Measurements from ENCODE around the gene CSF3R. TPM values are rescaled to one million over a fixed set of nuclear protein-coding genes. Genes with fewer than 3 reads are reported as not detected.

The CSF3R gene
- polyA plus RNA-seq, 3 donors = 270 to 1,537 (median 447) TPM

GRCh38 chr1:36420409-36420808, 62.3 kb downstream of the CSF3R start:
- Histone ChIP-seq H4K20me1 (ENCODE audit: insufficient read depth, low read length) (no peaks in the 10 kb centered on the region), H3K4me1 (ENCODE audit: control insufficient read depth in 1 of 2, insufficient read depth in 2 of 2, low read length in 2 of 2) (peaks cover 4 to 5% of the 10 kb centered on the region in 2 donors), H3K79me2 (ENCODE audit: insufficient read depth, low read length) (no peaks in the 10 kb centered on the region), H3K36me3 (replicated peaks in 1 of 2; ENCODE audit: control insufficient read depth in 1 of 2, insufficient read depth in 2 of 2, low read length in 2 of 2) (no peaks in the 10 kb centered on the region), H3K9me3 (replicated peaks in 1 of 2; ENCODE audit: control insufficient read depth in 1 of 2, insufficient read depth in 1 of 2, low read length in 2 of 2) (no peaks in the 10 kb centered on the region), H3K27me3 (ENCODE audit: control insufficient read depth in 2 of 2, insufficient read depth in 2 of 2, low read length in 2 of 2) (no peaks in the 10 kb centered on the region), H3K4me2 (replicated peaks; ENCODE audit: extremely low read depth, low read length, poor library complexity, severe bottlenecking) (no peak overlapping the region), H3K4me3 (replicated peaks in 1 of 3; ENCODE audit: low read depth in 2 of 3, low read length in 3 of 3) (no peak overlapping the region), H3K9ac (ENCODE audit: insufficient read depth, low read length, poor library complexity, severe bottlenecking) (no peak overlapping the region), H3K27ac (ENCODE audit: low read depth in 1 of 2, low read length in 2 of 2) (no peak overlapping the region), H2AFZ (ENCODE audit: insufficient read depth, low read depth, low read length, poor library complexity, severe bottlenecking) (no peak overlapping the region)
- no peak for DNase-seq
- H3K9me3 Mint-ChIP-seq = peaks cover 0 to 2% (median 0%) of the 10 kb centered on the region in 7 donors
- H3K36me3 Mint-ChIP-seq = peaks cover 4 to 7% of the 10 kb centered on the region in 2 donors
- peak overlapping the region in 4 of 7 donors; percentile 26 to 70 (median 42) for H3K27ac Mint-ChIP-seq
- peaks cover 8% of the 10 kb centered on the region for H3K4me1 Mint-ChIP-seq
- TF ChIP-seq, protein P1, sequence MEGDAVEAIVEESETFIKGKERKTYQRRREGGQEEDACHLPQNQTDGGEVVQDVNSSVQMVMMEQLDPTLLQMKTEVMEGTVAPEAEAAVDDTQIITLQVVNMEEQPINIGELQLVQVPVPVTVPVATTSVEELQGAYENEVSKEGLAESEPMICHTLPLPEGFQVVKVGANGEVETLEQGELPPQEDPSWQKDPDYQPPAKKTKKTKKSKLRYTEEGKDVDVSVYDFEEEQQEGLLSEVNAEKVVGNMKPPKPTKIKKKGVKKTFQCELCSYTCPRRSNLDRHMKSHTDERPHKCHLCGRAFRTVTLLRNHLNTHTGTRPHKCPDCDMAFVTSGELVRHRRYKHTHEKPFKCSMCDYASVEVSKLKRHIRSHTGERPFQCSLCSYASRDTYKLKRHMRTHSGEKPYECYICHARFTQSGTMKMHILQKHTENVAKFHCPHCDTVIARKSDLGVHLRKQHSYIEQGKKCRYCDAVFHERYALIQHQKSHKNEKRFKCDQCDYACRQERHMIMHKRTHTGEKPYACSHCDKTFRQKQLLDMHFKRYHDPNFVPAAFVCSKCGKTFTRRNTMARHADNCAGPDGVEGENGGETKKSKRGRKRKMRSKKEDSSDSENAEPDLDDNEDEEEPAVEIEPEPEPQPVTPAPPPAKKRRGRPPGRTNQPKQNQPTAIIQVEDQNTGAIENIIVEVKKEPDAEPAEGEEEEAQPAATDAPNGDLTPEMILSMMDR (IDR thresholded peaks at IDR 0.05) = no peak
- intact Hi-C loops (cut with micrococcal nuclease) = loop anchor here in 1 of 2 donors (2.0 kb wide), 1 partner anchor 78 kb away; no protein-coding TSS in a partner anchor
- H3K4me3 Mint-ChIP-seq = peak overlapping the region in 1 of 2 donors; percentile 19
- H3K27me3 Mint-ChIP-seq (ENCODE audit: low read depth in 3 of 3) = peaks cover 0 to 1% (median 0%) of the 10 kb centered on the region in 3 donors
- WGBS (ENCODE audit: insufficient coverage) = 0% methylated on average over 1 of the region's 5 CpGs

- DNase-seq = no peak
- no peaks in the 10 kb centered on the region for H3K79me2 ChIP-seq (ENCODE audit: insufficient read depth, low read length)
- no peak overlapping the region for H3K9ac ChIP-seq (ENCODE audit: insufficient read depth, low read length, poor library complexity, severe bottlenecking)
- Mint-ChIP-seq H3K4me1 (peaks cover 8% of the 10 kb centered on the region), H3K36me3 (peaks cover 5 to 7% of the 10 kb centered on the region in 2 donors), H3K9me3 (peaks cover 0 to 2% (median 0%) of the 10 kb centered on the region in 7 donors), H3K27ac (no peak overlapping the region), H3K27me3 (ENCODE audit: low read depth in 3 of 3) (no peaks in the 10 kb centered on the region), H3K4me3 (no peak overlapping the region)
- 100% methylated on average over 3 of the region's 4 CpGs for WGBS (ENCODE audit: insufficient coverage)
- no peaks in the 10 kb centered on the region for H3K36me3 ChIP-seq (replicated peaks in 1 of 2; ENCODE audit: control insufficient read depth in 1 of 2, insufficient read depth in 2 of 2, low read length in 2 of 2)
- no peaks in the 10 kb centered on the region for H3K27me3 ChIP-seq (ENCODE audit: control insufficient read depth in 2 of 2, insufficient read depth in 2 of 2, low read length in 2 of 2)
- no peak overlapping the region for H2AFZ ChIP-seq (ENCODE audit: insufficient read depth, low read depth, low read length, poor library complexity, severe bottlenecking)
- H3K4me1 ChIP-seq (ENCODE audit: control insufficient read depth in 1 of 2, insufficient read depth in 2 of 2, low read length in 2 of 2) = peaks cover 4 to 5% of the 10 kb centered on the region in 2 donors
- H3K4me3 ChIP-seq (replicated peaks in 1 of 3; ENCODE audit: low read depth in 2 of 3, low read length in 3 of 3) = no peak overlapping the region
- H3K27ac ChIP-seq (ENCODE audit: low read depth in 1 of 2, low read length in 2 of 2) = no peak overlapping the region
- no peaks in the 10 kb centered on the region for H3K9me3 ChIP-seq (replicated peaks in 1 of 2; ENCODE audit: control insufficient read depth in 1 of 2, insufficient read depth in 1 of 2, low read length in 2 of 2)
- TF ChIP-seq, protein P1 (IDR thresholded peaks at IDR 0.05) = no peak
- intact Hi-C loops (cut with micrococcal nuclease) = loop anchor here in 1 of 2 donors (2.0 kb wide), 1 partner anchor 77 kb away; no protein-coding TSS in a partner anchor
- no peaks in the 10 kb centered on the region for H4K20me1 ChIP-seq (ENCODE audit: insufficient read depth, low read length)
- no peak overlapping the region for H3K4me2 ChIP-seq (replicated peaks; ENCODE audit: extremely low read depth, low read length, poor library complexity, severe bottlenecking)
These were observed 63.1 kb downstream of the CSF3R start for GRCh38 chr1:36419569-36419968.
